ENCODE data around the gene ATP11A. TPM values are rescaled to one million over a fixed set of nuclear protein-coding genes. Genes with fewer than 3 reads are reported as not detected.

Gene ATP11A
- total RNA-seq, 1 experiment from 2014 or later = 8.7 TPM

DNA sequence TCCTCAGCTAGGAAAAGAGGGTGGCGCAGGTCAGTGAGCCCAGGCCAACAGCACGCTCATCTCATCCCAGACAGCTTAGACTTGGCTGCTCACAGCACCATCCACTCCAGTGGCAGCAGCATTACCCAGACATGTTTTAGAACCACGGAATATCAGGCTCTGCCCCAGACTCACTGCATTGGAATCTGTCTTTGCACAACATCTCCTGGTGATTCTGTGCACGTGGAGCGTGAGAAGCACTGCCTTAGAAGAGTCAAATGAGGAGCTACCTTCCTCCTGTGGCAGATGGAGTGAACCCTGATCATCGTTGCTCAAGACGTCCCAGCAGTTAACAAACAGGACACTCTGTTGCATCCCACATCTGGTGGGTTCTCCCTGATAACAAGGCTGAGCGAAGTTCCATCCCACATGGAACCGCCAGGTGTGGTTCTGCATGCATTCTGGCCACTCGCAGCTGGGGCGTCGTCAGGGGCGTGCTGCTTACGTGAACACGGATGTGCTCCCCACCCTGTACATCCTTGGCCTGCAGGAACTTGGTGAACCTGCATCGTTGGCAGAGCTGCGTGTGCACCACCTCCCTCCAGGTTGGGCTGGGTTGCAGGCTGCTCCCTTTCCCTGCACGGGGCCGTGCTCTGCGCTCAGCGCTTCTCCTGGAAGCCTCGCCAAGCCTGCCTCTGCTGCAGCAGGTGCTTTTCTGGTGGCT lies 25.2 kb upstream of the ATP11A start:
- Histone ChIP-seq H3K4me2 (ENCODE audit: low read length) (no peak overlapping the region), H3K36me3 (ENCODE audit: low read depth, low read length) (no peaks in the 10 kb centered on the region), H3K4me1 (ENCODE audit: insufficient read depth, low read length) (no peaks in the 10 kb centered on the region), H3K27me3 (ENCODE audit: low read length) (no peaks in the 10 kb centered on the region), H3K9me2 (replicated peaks; ENCODE audit: low read length) (no peaks in the 10 kb centered on the region), H3K9me3 (ENCODE audit: low read length) (no peaks in the 10 kb centered on the region), H3F3A (ENCODE audit: low read length, unreplicated experiment) (no peaks in the 10 kb centered on the region), H3K9ac (ENCODE audit: low read length) (no peak overlapping the region), H3K79me2 (ENCODE audit: low read length) (no peaks in the 10 kb centered on the region), H4K20me1 (ENCODE audit: low read length) (no peaks in the 10 kb centered on the region), H3K4me3 (ENCODE audit: low read length) (no peak overlapping the region), H2AFZ (ENCODE audit: low read length) (no peak overlapping the region), H3K27ac (ENCODE audit: low read length) (no peak overlapping the region)
- no TSS peak for BruUV-seq (replicated peaks)
- no peak for DNase-seq
- intact Hi-C loops (cut with micrococcal nuclease) = no loop called here
- ChIA-PET CTCF (no interaction called here), POLR2A (ENCODE audit: unreplicated experiment) (no interaction called here)
- TF ChIP-seq EZH2 (IDR thresholded peaks at IDR 0.05; ENCODE audit: low read length, unreplicated experiment) (no peak), EZH2phosphoT487 (IDR thresholded peaks at IDR 0.05; ENCODE audit: borderline replicate concordance, low read length) (no peak)
- TF ChIP-seq, protein P1, sequence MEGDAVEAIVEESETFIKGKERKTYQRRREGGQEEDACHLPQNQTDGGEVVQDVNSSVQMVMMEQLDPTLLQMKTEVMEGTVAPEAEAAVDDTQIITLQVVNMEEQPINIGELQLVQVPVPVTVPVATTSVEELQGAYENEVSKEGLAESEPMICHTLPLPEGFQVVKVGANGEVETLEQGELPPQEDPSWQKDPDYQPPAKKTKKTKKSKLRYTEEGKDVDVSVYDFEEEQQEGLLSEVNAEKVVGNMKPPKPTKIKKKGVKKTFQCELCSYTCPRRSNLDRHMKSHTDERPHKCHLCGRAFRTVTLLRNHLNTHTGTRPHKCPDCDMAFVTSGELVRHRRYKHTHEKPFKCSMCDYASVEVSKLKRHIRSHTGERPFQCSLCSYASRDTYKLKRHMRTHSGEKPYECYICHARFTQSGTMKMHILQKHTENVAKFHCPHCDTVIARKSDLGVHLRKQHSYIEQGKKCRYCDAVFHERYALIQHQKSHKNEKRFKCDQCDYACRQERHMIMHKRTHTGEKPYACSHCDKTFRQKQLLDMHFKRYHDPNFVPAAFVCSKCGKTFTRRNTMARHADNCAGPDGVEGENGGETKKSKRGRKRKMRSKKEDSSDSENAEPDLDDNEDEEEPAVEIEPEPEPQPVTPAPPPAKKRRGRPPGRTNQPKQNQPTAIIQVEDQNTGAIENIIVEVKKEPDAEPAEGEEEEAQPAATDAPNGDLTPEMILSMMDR (conservative IDR thresholded peaks at IDR 0.05; ENCODE audit: low read depth, low read length) = no peak
- no peak for ATAC-seq

DNA sequence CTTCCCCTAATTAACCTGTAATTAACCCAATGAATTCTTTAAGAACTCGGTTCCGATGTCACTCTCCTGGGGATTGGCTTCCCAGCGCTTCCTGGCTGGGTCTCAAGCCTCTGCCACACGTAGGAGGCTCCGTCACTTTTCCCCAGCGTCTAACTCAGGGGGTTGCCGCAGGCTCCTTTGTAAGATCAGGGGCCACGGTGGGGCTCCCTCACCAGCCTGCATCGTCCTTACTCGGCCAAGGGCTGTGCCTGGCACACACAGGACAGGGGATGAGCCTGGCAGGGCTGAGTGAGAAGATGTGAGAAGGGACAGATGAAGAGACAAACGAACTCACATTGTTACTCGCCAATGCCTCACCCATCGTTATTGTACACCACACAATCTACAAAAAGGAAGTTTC lies 20.9 kb upstream of the ATP11A start:
- Histone ChIP-seq H3K9ac (ENCODE audit: low read length) (no peak overlapping the region), H3K9me3 (ENCODE audit: low read length) (no peaks in the 10 kb centered on the region), H3K9me2 (replicated peaks; ENCODE audit: low read length) (no peaks in the 10 kb centered on the region), H3K79me2 (ENCODE audit: low read length) (no peaks in the 10 kb centered on the region), H3K4me1 (ENCODE audit: insufficient read depth, low read length) (no peaks in the 10 kb centered on the region), H3K36me3 (ENCODE audit: low read depth, low read length) (no peaks in the 10 kb centered on the region), H3K4me2 (ENCODE audit: low read length) (no peak overlapping the region), H3F3A (ENCODE audit: low read length, unreplicated experiment) (no peaks in the 10 kb centered on the region), H3K27ac (ENCODE audit: low read length) (no peak overlapping the region), H3K4me3 (ENCODE audit: low read length) (no peak overlapping the region), H3K27me3 (ENCODE audit: low read length) (no peaks in the 10 kb centered on the region), H2AFZ (ENCODE audit: low read length) (no peak overlapping the region), H4K20me1 (ENCODE audit: low read length) (no peaks in the 10 kb centered on the region)
- ChIA-PET POLR2A (ENCODE audit: unreplicated experiment) (no interaction called here), CTCF (no interaction called here)
- DNase-seq = no peak
- BruUV-seq (replicated peaks) = no TSS peak
- no peak for TF ChIP-seq EZH2 (IDR thresholded peaks at IDR 0.05; ENCODE audit: low read length, unreplicated experiment)
- TF ChIP-seq, protein P1 (conservative IDR thresholded peaks at IDR 0.05; ENCODE audit: low read depth, low read length) = no peak
- TF ChIP-seq EZH2phosphoT487 (IDR thresholded peaks at IDR 0.05; ENCODE audit: borderline replicate concordance, low read length) = no peak
- ATAC-seq = no peak
- intact Hi-C loops (cut with micrococcal nuclease) = no loop called here

DNA sequence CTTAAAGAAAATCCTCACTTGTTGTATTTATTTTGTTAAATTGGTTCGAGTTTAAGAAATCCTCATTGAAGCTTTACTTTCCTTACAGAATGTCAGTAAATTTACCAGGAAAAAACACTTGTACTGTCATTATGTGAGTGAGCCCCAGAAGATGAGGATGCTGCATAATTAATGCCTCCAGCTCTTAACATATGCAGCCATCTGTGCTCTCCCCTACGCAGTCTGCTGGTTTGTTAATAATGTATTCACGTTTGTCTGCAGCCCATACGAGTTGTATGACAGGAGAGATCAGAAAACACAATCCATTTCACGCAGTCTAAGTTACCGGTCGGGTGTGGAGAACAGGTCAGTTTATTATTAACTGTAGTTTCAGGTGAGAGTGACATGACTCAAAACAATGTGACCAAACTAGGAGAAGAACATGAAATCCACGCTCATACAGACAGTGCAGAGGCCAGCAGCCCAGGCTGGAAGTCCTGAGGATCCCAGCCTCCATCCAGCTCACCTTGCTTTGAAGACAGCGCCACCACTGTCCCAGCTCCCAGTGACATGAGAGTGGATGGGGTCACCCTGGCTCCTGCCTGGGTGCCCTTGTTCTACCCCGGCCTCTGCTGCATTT lies 19.8 kb upstream of the ATP11A start:
- H3K4me3 ChIP-seq (ENCODE audit: low read length) = no peak overlapping the region
- H3K9ac ChIP-seq (ENCODE audit: low read length) = no peak overlapping the region
- H3K27me3 ChIP-seq (ENCODE audit: low read length) = no peaks in the 10 kb centered on the region
- H2AFZ ChIP-seq (ENCODE audit: low read length) = no peak overlapping the region
- intact Hi-C loops (cut with micrococcal nuclease) = no loop called here
- TF ChIP-seq, protein P1 (conservative IDR thresholded peaks at IDR 0.05; ENCODE audit: low read depth, low read length) = no peak
- no peak for TF ChIP-seq EZH2phosphoT487 (IDR thresholded peaks at IDR 0.05; ENCODE audit: borderline replicate concordance, low read length)
- no peak for TF ChIP-seq EZH2 (IDR thresholded peaks at IDR 0.05; ENCODE audit: low read length, unreplicated experiment)
- ATAC-seq = no peak
- H3F3A ChIP-seq (ENCODE audit: low read length, unreplicated experiment) = no peaks in the 10 kb centered on the region
- no TSS peak for BruUV-seq (replicated peaks)
- H3K36me3 ChIP-seq (ENCODE audit: low read depth, low read length) = no peaks in the 10 kb centered on the region
- H3K4me1 ChIP-seq (ENCODE audit: insufficient read depth, low read length) = no peaks in the 10 kb centered on the region
- ChIA-PET CTCF (no interaction called here), POLR2A (ENCODE audit: unreplicated experiment) (no interaction called here)
- H3K9me3 ChIP-seq (ENCODE audit: low read length) = no peaks in the 10 kb centered on the region
- H4K20me1 ChIP-seq (ENCODE audit: low read length) = no peaks in the 10 kb centered on the region
- no peaks in the 10 kb centered on the region for H3K9me2 ChIP-seq (replicated peaks; ENCODE audit: low read length)
- no peak for DNase-seq
- H3K4me2 ChIP-seq (ENCODE audit: low read length) = no peak overlapping the region
- H3K79me2 ChIP-seq (ENCODE audit: low read length) = no peaks in the 10 kb centered on the region
- H3K27ac ChIP-seq (ENCODE audit: low read length) = no peak overlapping the region
